K562 (cell line): ENCODE data around the gene B3GNT4. TPM values are rescaled to one million over a fixed set of nuclear protein-coding genes. Genes with fewer than 3 reads are reported as not detected.

ENCODE experiments used
- BCL6 ChIP-seq: fragments of 250-450 bp; sonication (Bioruptor Pico); IDR thresholded peaks from 2 replicates; pipeline ENCODE4 v1.4.0; 2020
- BHLHE40 ChIP-seq: IDR thresholded peaks from 2 replicates; pipeline ENCODE4 v1.6.1; 2011; ENCODE audit warnings: low read length, improper control_type of control experiment
- BRF1 ChIP-seq: IDR thresholded peaks from 3 replicates; pipeline ENCODE4 v1.6.1; 2011; ENCODE audit warnings: borderline replicate concordance, mild to moderate bottlenecking; ENCODE audit not compliant: insufficient read length; ENCODE audit errors: extremely low read depth
- HMG20B ChIP-seq: fragments of 250-450 bp; sonication (Bioruptor Pico); IDR thresholded peaks from 2 replicates; pipeline ENCODE4 v1.5.0; 2021; ENCODE audit warnings: mild to moderate bottlenecking
- KDM2B ChIP-seq: fragments of 250-450 bp; sonication (Bioruptor Pico); IDR thresholded peaks from 2 replicates; pipeline ENCODE4 v1.8.0; 2021; ENCODE audit warnings: mild to moderate bottlenecking, moderate library complexity
- KHSRP ChIP-seq: fragments of 450-650 bp; IDR thresholded peaks from 2 replicates; pipeline ENCODE4 v1.6.1; 2017
- LCOR ChIP-seq: sonication (generic); formaldehyde crosslinking; IDR thresholded peaks from 2 replicates; pipeline ENCODE4 v1.8.0; 2022; ENCODE audit warnings: mild to moderate bottlenecking, missing genetic modification reagents
- MAZ ChIP-seq, 2 experiments: fragments of 450-650 bp in 1 of 2; sonication (generic) in 1 of 2; formaldehyde crosslinking; IDR thresholded peaks in 1 of 2; conservative IDR thresholded peaks in 1 of 2; 2 replicates each; pipeline versions ENCODE4 v1.4.0 to v1.5.0; 2020; ENCODE audit warnings: mild to moderate bottlenecking in 1 of 2, missing genetic modification reagents in 1 of 2
- MEIS2 ChIP-seq: fragments of 450-650 bp; IDR thresholded peaks from 2 replicates; pipeline ENCODE4 v1.6.1; 2014; ENCODE audit warnings: mild to moderate bottlenecking; ENCODE audit not compliant: partially characterized antibody
- TEAD1 ChIP-seq, 2 experiments: fragments of 450-650 bp in 1 of 2; sonication (generic) in 1 of 2; formaldehyde crosslinking; IDR thresholded peaks; 2 replicates each; pipeline versions ENCODE4 v1.4.0 to v1.8.0; 2020 to 2022; ENCODE audit warnings: mild to moderate bottlenecking in 2 of 2, missing genetic modification reagents in 1 of 2
- VEZF1 ChIP-seq: fragments of 200-800 bp; sonication (Bioruptor generic); IDR thresholded peaks from 2 replicates; pipeline ENCODE4 v1.6.1; 2017; ENCODE audit warnings: missing genetic modification characterization, missing compliant biosample characterization
- ZNF263 ChIP-seq: sonication (generic); formaldehyde crosslinking; IDR thresholded peaks from 2 replicates; pipeline ENCODE4 v1.8.0; 2022; ENCODE audit warnings: mild to moderate bottlenecking, missing genetic modification reagents, borderline replicate concordance
- polyA plus RNA-seq, 8 experiments: library from polyadenylated mRNA; depleted of rRNA in 4 of 8; stranded (reverse) in 5 of 8; unstranded in 3 of 8; fragments of >200 nt; fragmentation: Nextera tagmentation in 2 of 8; fragmentation: Illumina TruSeq in 1 of 8; extraction: Ambion mirVana in 2 of 8; extraction: Trizol in 1 of 8; gene quantifications; 2 replicates each; pipeline versions ENCODE4 v1.2.1 to v1.2.3, GENCODE V29; 2011 to 2014; ENCODE audit warnings: inconsistent platforms in 1 of 8, missing spikeins in 1 of 8
- total RNA-seq, 7 experiments: library from RNA; depleted of rRNA in 6 of 7; stranded (reverse); fragments of >200 nt in 6 of 7; fragmentation: Illumina TruSeq in 2 of 7; extraction: Trizol in 2 of 7; gene quantifications; 2 replicates each; pipeline versions ENCODE4 v1.2.1 to v1.2.3, GENCODE V29; 2011 to 2021; ENCODE audit warnings: low replicate concordance in 1 of 7
- TF ChIP-seq, protein P1 (sequence below): sonication (generic); formaldehyde crosslinking; IDR thresholded peaks from 2 replicates; pipeline ENCODE4 v1.8.0; 2023; ENCODE audit warnings: mild to moderate bottlenecking, missing genetic modification reagents
- TF ChIP-seq, protein P2 (sequence below): fragments of 450-650 bp; IDR thresholded peaks from 2 replicates; pipeline ENCODE4 v1.6.1; 2016; ENCODE audit warnings: antibody characterized with exemption
- TF ChIP-seq, protein P3 (sequence below), 2 experiments: fragments of 450-650 bp; conservative IDR thresholded peaks; 2 replicates each; pipeline ENCODE4 v1.6.1; 2017; ENCODE audit warnings: mild to moderate bottlenecking in 2 of 2, moderate library complexity in 2 of 2

Gene B3GNT4
- total and polyA plus RNA-seq, 9 of the 15 experiments (the other 6 are each of a cell fraction or from before 2014, with no cell fraction given), result 0.17 to 3.2 (median 1.3) TPM

DNA sequence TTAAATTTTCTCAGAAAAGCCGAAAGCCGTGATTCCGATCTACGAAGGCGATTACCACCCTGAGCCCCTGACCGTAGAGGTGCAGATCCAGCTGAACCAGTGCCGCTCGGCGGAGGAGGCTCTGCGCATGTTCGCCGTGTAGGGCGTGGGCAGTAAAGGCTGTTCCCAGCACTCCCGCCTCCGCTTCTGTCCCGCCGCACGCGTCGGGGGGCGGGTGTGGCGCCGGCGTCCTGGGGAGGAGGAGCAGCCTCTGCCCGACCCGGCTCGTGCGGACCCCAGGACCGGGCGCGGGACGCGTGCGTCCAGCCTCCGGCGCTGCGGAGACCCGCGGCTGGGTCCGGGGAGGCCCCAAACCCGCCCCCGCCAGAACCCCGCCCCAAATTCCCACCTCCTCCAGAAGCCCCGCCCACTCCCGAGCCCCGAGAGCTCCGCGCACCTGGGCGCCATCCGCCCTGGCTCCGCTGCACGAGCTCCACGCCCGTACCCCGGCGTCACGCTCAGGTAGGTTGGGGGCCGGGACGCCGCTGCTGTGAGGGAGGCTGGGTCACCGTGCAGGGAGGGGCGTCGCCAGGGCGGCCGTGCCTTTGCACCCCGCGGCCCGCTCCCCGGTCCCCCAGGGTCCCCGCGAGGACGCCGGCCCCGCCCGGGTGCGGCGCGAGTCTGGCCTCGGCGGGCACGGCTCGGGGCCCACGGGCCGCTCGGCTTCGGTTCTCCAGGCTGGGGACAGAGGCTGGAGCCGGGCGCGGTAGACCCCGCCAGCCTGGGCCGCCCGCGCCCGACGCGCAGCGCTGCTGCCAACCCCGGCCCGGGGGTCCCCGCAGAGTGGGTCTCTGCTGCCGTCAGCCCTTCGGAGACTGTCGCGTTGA, at the start of gene B3GNT4 (continued):
- TF ChIP-seq, protein P1, sequence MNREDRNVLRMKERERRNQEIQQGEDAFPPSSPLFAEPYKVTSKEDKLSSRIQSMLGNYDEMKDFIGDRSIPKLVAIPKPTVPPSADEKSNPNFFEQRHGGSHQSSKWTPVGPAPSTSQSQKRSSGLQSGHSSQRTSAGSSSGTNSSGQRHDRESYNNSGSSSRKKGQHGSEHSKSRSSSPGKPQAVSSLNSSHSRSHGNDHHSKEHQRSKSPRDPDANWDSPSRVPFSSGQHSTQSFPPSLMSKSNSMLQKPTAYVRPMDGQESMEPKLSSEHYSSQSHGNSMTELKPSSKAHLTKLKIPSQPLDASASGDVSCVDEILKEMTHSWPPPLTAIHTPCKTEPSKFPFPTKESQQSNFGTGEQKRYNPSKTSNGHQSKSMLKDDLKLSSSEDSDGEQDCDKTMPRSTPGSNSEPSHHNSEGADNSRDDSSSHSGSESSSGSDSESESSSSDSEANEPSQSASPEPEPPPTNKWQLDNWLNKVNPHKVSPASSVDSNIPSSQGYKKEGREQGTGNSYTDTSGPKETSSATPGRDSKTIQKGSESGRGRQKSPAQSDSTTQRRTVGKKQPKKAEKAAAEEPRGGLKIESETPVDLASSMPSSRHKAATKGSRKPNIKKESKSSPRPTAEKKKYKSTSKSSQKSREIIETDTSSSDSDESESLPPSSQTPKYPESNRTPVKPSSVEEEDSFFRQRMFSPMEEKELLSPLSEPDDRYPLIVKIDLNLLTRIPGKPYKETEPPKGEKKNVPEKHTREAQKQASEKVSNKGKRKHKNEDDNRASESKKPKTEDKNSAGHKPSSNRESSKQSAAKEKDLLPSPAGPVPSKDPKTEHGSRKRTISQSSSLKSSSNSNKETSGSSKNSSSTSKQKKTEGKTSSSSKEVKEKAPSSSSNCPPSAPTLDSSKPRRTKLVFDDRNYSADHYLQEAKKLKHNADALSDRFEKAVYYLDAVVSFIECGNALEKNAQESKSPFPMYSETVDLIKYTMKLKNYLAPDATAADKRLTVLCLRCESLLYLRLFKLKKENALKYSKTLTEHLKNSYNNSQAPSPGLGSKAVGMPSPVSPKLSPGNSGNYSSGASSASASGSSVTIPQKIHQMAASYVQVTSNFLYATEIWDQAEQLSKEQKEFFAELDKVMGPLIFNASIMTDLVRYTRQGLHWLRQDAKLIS (CRISPR knock-in tag), result peak; percentile 19; the same call in 1 of the 2 replicates
- TF ChIP-seq, protein P2, sequence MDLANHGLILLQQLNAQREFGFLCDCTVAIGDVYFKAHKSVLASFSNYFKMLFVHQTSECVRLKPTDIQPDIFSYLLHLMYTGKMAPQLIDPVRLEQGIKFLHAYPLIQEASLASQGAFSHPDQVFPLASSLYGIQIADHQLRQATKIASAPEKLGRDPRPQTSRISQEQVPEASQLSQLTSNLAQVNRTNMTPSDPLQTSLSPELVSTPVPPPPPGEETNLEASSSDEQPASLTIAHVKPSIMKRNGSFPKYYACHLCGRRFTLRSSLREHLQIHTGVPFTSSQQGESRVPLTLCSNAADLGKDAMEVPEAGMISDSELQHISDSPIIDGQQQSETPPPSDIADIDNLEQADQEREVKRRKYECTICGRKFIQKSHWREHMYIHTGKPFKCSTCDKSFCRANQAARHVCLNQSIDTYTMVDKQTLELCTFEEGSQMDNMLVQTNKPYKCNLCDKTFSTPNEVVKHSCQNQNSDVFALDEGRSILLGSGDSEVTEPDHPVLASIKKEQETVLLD, result peak; percentile 65; the same call in 1 of the 2 replicates
- TF ChIP-seq KDM2B (CRISPR knock-in tag) (0 out of 2 replicates have a peak, but pooled peaks have one; percentile 46), BHLHE40 (peak; percentile 84), BCL6 (CRISPR knock-in tag) (no peak), TEAD1 (CRISPR knock-in tag; IDR thresholded peaks at IDR 0.05) (peak in 1 of 2 experiments; percentile 64; a peak in 2 of 4 replicates), VEZF1 (CRISPR knock-in tag) (peak; percentile 66), ZNF263 (CRISPR knock-in tag) (no peak), KHSRP (no peak), MEIS2 (peak; percentile 49), BRF1 (no peak), MAZ (CRISPR knock-in tag; conservative IDR thresholded peaks at IDR 0.05 in 1 of 2, IDR thresholded peaks at IDR 0.05 in 1 of 2) (peak in 1 of 2 experiments; percentile 55; a peak in 3 of 4 replicates), HMG20B (CRISPR knock-in tag) (no peak), LCOR (CRISPR knock-in tag) (peak; percentile 46; the same call in 1 of the 2 replicates)
- TF ChIP-seq, protein P3, sequence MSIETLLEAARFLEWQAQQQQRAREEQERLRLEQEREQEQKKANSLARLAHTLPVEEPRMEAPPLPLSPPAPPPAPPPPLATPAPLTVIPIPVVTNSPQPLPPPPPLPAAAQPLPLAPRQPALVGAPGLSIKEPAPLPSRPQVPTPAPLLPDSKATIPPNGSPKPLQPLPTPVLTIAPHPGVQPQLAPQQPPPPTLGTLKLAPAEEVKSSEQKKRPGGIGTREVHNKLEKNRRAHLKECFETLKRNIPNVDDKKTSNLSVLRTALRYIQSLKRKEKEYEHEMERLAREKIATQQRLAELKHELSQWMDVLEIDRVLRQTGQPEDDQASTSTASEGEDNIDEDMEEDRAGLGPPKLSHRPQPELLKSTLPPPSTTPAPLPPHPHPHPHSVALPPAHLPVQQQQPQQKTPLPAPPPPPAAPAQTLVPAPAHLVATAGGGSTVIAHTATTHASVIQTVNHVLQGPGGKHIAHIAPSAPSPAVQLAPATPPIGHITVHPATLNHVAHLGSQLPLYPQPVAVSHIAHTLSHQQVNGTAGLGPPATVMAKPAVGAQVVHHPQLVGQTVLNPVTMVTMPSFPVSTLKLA (conservative IDR thresholded peaks at IDR 0.05), result peak in 1 of 2 experiments; percentile 51; a peak in 1 of 4 replicates
